Measurements from ENCODE around the gene ZNF512.
"Not testable (repeated sequence)": the region's sequence is repeated elsewhere in the genome, so short reads cannot be mapped to it uniquely, and the experiment has no call there.

DNA sequence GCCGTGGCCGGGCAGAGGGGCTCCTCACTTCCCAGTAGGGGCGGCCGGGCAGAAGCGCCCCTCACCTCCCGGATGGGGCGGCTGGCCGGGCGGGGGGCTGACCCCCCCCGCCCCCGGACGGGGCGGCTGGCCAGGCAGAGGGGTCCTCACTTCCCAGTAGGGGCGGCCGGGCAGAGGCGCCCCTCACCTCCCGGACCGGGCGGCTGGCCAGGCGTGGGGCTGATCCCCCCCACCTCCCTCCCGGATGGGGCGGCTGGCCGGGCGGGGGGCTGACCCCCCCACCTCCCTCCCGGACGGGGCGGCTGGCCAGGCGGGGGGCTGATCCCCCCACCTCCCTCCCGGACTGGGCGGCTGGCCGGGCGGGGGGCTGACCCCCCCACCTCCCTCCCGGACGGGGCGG is 43.2 kb upstream of the ZNF512 start:
- TF ChIP-seq TAF1 (IDR thresholded peaks at IDR 0.05; ENCODE audit: borderline replicate concordance, low read depth, low read length); POLR2A (IDR thresholded peaks at IDR 0.05; ENCODE audit: low read depth, low read length); POLR2AphosphoS5 (IDR thresholded peaks at IDR 0.05; ENCODE audit: low read depth, low read length): not testable (repeated sequence)
